GM23248 (cell line): Measurements from ENCODE around the gene SHROOM3. TPM values are rescaled to one million over a fixed set of nuclear protein-coding genes. Genes with fewer than 3 reads are reported as not detected.

Experiments
- DNase-seq: peaks from one replicate; pipeline ENCODE4 v3.0.0-alpha.2; 2015
- H2AFZ ChIP-seq: fragments of 200-600 bp; sonication (generic); 2 replicates; pipeline ENCODE4 v1.6.1; 2016; ENCODE audit warnings: antibody characterized with exemption
- H3F3A ChIP-seq: fragments of 200-600 bp; sonication (generic); 2 replicates; pipeline ENCODE4 v1.6.1; 2016; ENCODE audit warnings: mild to moderate bottlenecking, antibody characterized with exemption, mixed run types; ENCODE audit not compliant: insufficient read depth
- H3K27ac ChIP-seq: fragments of 200-600 bp; sonication (generic); 2 replicates; pipeline ENCODE4 v1.5.1; 2016; ENCODE audit warnings: mild to moderate bottlenecking
- H3K27me3 ChIP-seq: fragments of 200-600 bp; sonication (generic); replicated peaks from 2 replicates; pipeline ENCODE4 v1.6.1; 2016; ENCODE audit warnings: mild to moderate bottlenecking; ENCODE audit not compliant: insufficient read depth
- H3K36me3 ChIP-seq: fragments of 200-600 bp; sonication (generic); 2 replicates; pipeline ENCODE4 v1.6.1; 2016; ENCODE audit warnings: low read depth, mild to moderate bottlenecking
- H3K4me1 ChIP-seq: fragments of 200-600 bp; sonication (generic); 2 replicates; pipeline ENCODE4 v1.6.1; 2016; ENCODE audit warnings: mild to moderate bottlenecking; ENCODE audit not compliant: insufficient read depth
- H3K4me2 ChIP-seq: fragments of 200-600 bp; sonication (generic); one replicate; pipeline ENCODE4 v1.6.1; 2016; ENCODE audit warnings: mild to moderate bottlenecking; ENCODE audit not compliant: unreplicated experiment
- H3K4me3 ChIP-seq: fragments of 200-600 bp; sonication (generic); 2 replicates; pipeline ENCODE4 v1.5.1; 2016; ENCODE audit warnings: mild to moderate bottlenecking
- H3K79me2 ChIP-seq: fragments of 200-600 bp; sonication (generic); 2 replicates; pipeline ENCODE4 v1.6.1; 2016; ENCODE audit warnings: mild to moderate bottlenecking; ENCODE audit not compliant: insufficient read depth
- H3K9ac ChIP-seq: fragments of 200-600 bp; sonication (generic); 2 replicates; pipeline ENCODE4 v1.6.1; 2016; ENCODE audit warnings: mild to moderate bottlenecking
- H3K9me2 ChIP-seq: fragments of 200-600 bp; sonication (generic); 2 replicates; pipeline ENCODE4 v1.6.1; 2016; ENCODE audit warnings: mixed run types, mild to moderate bottlenecking, moderate library complexity; ENCODE audit not compliant: insufficient read depth
- H3K9me3 ChIP-seq: fragments of 200-600 bp; sonication (generic); one replicate; pipeline ENCODE4 v1.6.1; 2017; ENCODE audit warnings: low read depth
- H4K20me1 ChIP-seq: fragments of 200-600 bp; sonication (generic); 2 replicates; pipeline ENCODE4 v1.6.0; 2016; ENCODE audit not compliant: insufficient read depth
- EZH2 ChIP-seq: fragments of 200-600 bp; sonication (generic); IDR thresholded peaks from 2 replicates; pipeline ENCODE4 v1.6.1; 2018; ENCODE audit warnings: antibody characterized with exemption, mild to moderate bottlenecking; ENCODE audit not compliant: insufficient read depth, poor library complexity, severe bottlenecking
- EZH2phosphoT487 ChIP-seq: fragments of 200-600 bp; sonication (generic); IDR thresholded peaks from 2 replicates; pipeline ENCODE4 v1.6.1; 2018; ENCODE audit warnings: antibody characterized with exemption, moderate library complexity, mild to moderate bottlenecking, low read depth; ENCODE audit not compliant: insufficient read depth
- WGBS, 2 experiments: methylation state at CpG; one replicate each; pipeline ENCODE4 v1.1.6; 2015 to 2017; ENCODE audit warnings: low lambda C conversion rate in 2 of 2, low coverage in 1 of 2; ENCODE audit errors: missing lambda C conversion rate in 2 of 2; 5-methylcytosine and 5-hydroxymethylcytosine counted together
- in situ Hi-C: fragments of 300-500 bp; cut with MboI; formaldehyde crosslinking; loops from 2 replicates; pipeline ENCODE4 v1.15.0; 2020
- polyA plus RNA-seq: library from polyadenylated mRNA; unstranded; fragments of >200 nt; fragmentation: Nextera tagmentation; extraction: Ambion mirVana; gene quantifications from 2 replicates; pipeline ENCODE4 v1.2.1, GENCODE V29; 2016
- total RNA-seq: library from RNA; depleted of rRNA; stranded (reverse); fragments of >200 nt; shearing (Covaris generic); gene quantifications from 2 replicates; pipeline ENCODE4 v1.2.3, GENCODE V29; 2014

SHROOM3 gene
- total and polyA plus RNA-seq, 2 experiments from 2014 or later: 9.7 to 44.6 TPM

DNA sequence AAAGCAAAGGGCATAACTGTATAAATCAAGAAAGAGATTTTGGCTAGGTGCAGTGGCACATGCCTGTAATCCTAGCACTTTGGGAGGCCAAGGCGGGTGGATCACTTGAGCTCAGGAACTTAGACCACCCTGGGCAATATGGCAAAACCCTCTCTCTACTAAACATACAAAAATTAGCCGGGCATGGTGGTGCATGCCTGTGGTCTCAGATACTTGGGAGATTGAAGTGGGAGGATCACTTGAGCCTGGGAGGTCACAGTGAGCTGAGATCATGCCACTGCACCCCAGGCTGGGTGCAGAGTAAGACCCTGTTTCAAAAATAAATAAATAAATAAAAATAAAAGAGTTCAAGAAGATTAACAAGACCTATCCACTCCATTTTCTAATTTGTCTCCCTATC is 235.6 kb downstream of the SHROOM3 start:
- Histone ChIP-seq H3K4me2 (no peak overlapping the region), H3K9ac (no peak overlapping the region), H3K9me2 (no peaks in the 10 kb centered on the region), H3K4me1 (peaks cover 4% of the 10 kb centered on the region; the same call in 1 of the 2 replicates), H3K4me3 (no peak overlapping the region), H3K27me3 (no peaks in the 10 kb centered on the region), H3K79me2 (no peaks in the 10 kb centered on the region), H3K9me3 (no peaks in the 10 kb centered on the region), H4K20me1 (no peaks in the 10 kb centered on the region), H3K36me3 (no peaks in the 10 kb centered on the region), H2AFZ (no peak overlapping the region), H3K27ac (no peak overlapping the region), H3F3A (0 out of 2 replicates have a peak, but pooled peaks cover 11% of the 10 kb centered on the region)
- TF ChIP-seq EZH2 (no peak), EZH2phosphoT487 (no peak)
- WGBS, 2 experiments: 95 to 97% methylated on average over 2 of the region's 2 CpGs
- in situ Hi-C loops: no loop called here
- no peak for DNase-seq

DNA sequence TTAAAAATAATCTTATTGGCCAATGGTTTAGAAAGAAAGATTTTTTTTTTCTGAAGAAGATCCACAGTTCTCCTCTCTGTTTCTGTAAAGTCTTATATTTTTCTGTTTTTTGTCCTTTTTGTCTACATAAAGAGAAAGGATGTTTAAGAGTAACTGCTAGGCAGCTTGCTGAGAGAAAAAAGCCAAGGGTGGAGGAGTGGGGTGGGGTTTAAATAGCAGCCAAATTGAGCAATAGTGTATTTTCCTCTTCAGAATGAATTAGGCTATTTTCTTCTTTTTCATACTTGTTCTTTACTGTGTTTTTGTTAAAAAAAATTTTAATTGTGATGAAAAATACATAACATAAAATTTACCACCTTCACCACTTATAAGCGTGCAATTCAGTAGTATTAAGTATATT is 238.3 kb downstream of the SHROOM3 start:
- Histone ChIP-seq H3K4me3 (no peak overlapping the region), H3K9me2 (no peaks in the 10 kb centered on the region), H3F3A (no peaks in the 10 kb centered on the region), H3K9ac (no peak overlapping the region), H3K27ac (no peak overlapping the region), H3K4me2 (peak overlapping the region; percentile 30), H3K79me2 (no peaks in the 10 kb centered on the region), H3K36me3 (no peaks in the 10 kb centered on the region), H4K20me1 (no peaks in the 10 kb centered on the region), H3K9me3 (no peaks in the 10 kb centered on the region), H3K27me3 (no peaks in the 10 kb centered on the region), H3K4me1 (peaks cover 4% of the 10 kb centered on the region; the same call in 1 of the 2 replicates), H2AFZ (no peak overlapping the region)
- in situ Hi-C loops: no loop called here
- peak; percentile 60 for DNase-seq
- 74 to 84% methylated on average over 1 of the region's 1 CpG for WGBS, 2 experiments
- TF ChIP-seq EZH2phosphoT487: no peak
- no peak for TF ChIP-seq EZH2

DNA sequence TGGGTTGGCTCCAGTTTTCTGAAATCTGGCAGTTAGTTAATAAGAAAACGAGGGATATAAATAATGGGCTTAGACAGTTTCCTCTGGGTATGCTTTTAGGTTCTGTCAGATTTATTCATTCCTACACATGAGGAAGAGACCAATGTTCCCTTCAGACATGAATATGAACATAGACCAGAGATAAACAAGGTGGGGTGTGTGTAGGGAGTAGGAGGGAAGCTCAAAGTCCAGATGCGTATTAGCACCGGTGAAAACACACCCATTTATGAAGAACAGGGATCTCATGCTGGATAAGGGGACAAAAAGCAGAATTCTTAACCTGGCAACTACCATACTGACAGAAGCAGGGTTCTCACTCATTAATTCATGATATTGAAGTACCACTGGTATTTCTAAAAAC is 240.0 kb downstream of the SHROOM3 start:
- Histone ChIP-seq H3K27ac (no peak overlapping the region), H3K9me3 (no peaks in the 10 kb centered on the region), H4K20me1 (no peaks in the 10 kb centered on the region), H3K9ac (no peak overlapping the region), H3K36me3 (no peaks in the 10 kb centered on the region), H3K4me3 (no peak overlapping the region), H3K4me1 (peaks cover 4% of the 10 kb centered on the region; the same call in 1 of the 2 replicates), H3F3A (no peaks in the 10 kb centered on the region), H3K9me2 (no peaks in the 10 kb centered on the region), H3K4me2 (no peak overlapping the region), H3K79me2 (no peaks in the 10 kb centered on the region), H3K27me3 (no peaks in the 10 kb centered on the region), H2AFZ (no peak overlapping the region)
- TF ChIP-seq EZH2phosphoT487: no peak
- no peak for TF ChIP-seq EZH2
- no peak for DNase-seq
- in situ Hi-C loops: no loop called here
- WGBS, 2 experiments: 88 to 91% methylated on average over 3 of the region's 3 CpGs

DNA sequence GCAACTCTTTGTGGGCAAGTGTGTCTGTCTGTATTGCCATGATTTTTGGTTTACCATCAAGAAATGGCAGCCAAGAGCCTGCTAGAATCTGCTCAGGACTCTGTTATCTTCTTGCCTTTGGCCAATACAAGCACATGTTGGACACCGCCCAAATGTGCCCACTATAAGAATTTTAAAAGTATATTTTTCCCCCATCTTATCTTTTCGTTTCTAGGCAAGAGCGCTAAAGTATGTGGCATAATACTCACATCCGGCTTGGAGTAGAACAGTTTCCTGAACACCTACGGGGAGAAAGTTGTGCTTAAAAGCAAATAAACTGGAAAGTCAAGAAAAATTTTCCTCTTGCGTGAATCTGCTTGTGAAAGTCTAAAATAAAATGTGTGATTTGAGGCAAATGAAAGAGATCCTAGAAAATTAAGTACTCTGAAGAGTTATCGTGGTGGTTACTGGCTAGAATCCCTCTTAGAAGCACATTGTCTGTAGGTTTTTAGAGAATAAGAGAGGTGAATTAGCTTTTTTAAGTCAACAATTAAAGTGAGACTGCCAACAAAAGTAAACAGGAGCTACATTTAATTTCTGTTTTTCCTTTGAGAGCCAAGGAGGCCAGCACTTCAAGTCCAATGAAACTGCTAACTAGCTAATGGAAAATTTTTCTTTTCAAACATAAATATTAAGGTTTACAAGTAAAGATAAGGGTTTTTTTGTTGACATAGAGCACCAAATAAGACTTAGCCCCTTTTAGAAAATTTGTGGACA is 242.7 kb downstream of the SHROOM3 start:
- Histone ChIP-seq H3K4me2 (no peak overlapping the region), H3K27ac (no peak overlapping the region), H3K9ac (no peak overlapping the region), H3K79me2 (no peaks in the 10 kb centered on the region), H3K9me2 (no peaks in the 10 kb centered on the region), H2AFZ (no peak overlapping the region), H3F3A (no peaks in the 10 kb centered on the region), H3K4me3 (no peak overlapping the region), H3K9me3 (no peaks in the 10 kb centered on the region), H4K20me1 (no peaks in the 10 kb centered on the region), H3K36me3 (no peaks in the 10 kb centered on the region), H3K4me1 (peaks cover 14% of the 10 kb centered on the region), H3K27me3 (no peaks in the 10 kb centered on the region)
- no peak for DNase-seq
- TF ChIP-seq EZH2phosphoT487 (no peak), EZH2 (no peak)
- 89 to 92% methylated on average over 7 of the region's 7 CpGs for WGBS, 2 experiments
- in situ Hi-C loops: no loop called here
